Prostate gland (tissue), 2 donors: ENCODE results near the gene PITPNB.

Experiments used
- POLR2A ChIP-seq: fragments of 450-650 bp; IDR thresholded peaks from one replicate; pipeline ENCODE4 v1.6.1; 2016; ENCODE audit warnings: antibody characterized with exemption, mild to moderate bottlenecking
- POLR2AphosphoS5 ChIP-seq: sonication (generic); formaldehyde crosslinking; IDR thresholded peaks from one replicate; pipeline ENCODE4 v1.6.1; 2017; ENCODE audit warnings: antibody characterized with exemption
- TF ChIP-seq, protein P1 (sequence below), 4 experiments: fragments of 200-600 bp in 2 of 4; fragments of 450-650 bp in 2 of 4; sonication (generic) in 2 of 4; IDR thresholded peaks; 1 replicate in 3 of 4; 2 replicates in 1 of 4; pipeline ENCODE4 v1.5.1; 2016 to 2019; ENCODE audit warnings: antibody characterized with exemption in 4 of 4, mild to moderate bottlenecking in 2 of 4, moderate library complexity in 2 of 4

DNA sequence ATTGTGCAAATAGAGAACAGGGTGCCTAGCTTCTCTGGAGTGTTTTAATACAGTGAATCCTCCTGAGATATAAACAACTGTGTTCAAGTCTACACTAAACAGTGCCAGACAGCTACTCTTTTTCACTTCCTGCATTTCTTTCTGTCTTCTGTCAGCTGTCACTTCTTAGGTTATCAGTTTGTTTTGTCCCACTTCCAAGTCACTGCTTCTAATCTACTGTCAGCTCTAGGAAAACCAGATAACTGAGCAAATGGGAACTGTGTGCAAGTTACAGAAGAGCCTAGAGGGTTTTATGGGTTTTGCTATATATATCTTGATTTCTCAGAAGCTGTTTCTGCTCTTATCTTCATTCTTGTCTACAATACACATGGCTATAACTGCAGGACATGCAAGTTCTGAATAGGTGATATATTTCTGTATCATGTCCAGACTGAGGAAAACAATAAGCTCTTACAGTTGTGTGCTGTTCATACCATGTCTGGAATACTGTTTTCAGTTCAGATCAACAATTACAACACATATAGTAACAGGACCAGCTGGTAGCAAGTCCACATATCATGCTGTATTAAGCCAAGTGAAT lies 5.8 kb downstream of the PITPNB start:
- TF ChIP-seq, protein P1, sequence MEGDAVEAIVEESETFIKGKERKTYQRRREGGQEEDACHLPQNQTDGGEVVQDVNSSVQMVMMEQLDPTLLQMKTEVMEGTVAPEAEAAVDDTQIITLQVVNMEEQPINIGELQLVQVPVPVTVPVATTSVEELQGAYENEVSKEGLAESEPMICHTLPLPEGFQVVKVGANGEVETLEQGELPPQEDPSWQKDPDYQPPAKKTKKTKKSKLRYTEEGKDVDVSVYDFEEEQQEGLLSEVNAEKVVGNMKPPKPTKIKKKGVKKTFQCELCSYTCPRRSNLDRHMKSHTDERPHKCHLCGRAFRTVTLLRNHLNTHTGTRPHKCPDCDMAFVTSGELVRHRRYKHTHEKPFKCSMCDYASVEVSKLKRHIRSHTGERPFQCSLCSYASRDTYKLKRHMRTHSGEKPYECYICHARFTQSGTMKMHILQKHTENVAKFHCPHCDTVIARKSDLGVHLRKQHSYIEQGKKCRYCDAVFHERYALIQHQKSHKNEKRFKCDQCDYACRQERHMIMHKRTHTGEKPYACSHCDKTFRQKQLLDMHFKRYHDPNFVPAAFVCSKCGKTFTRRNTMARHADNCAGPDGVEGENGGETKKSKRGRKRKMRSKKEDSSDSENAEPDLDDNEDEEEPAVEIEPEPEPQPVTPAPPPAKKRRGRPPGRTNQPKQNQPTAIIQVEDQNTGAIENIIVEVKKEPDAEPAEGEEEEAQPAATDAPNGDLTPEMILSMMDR (IDR thresholded peaks at IDR 0.05), result no peak
- no peak for TF ChIP-seq POLR2A
- peak; percentile 28 for TF ChIP-seq POLR2AphosphoS5
